ENCODE data around the gene TSKU. TPM values are rescaled to one million over a fixed set of nuclear protein-coding genes. Genes with fewer than 3 reads are reported as not detected.
"Not testable (repeated sequence)": the region's sequence is repeated elsewhere in the genome, so short reads cannot be mapped to it uniquely, and the experiment has no call there.

Gene TSKU
- total RNA-seq, 1 donor from 2014 or later, result 27.5 TPM

DNA sequence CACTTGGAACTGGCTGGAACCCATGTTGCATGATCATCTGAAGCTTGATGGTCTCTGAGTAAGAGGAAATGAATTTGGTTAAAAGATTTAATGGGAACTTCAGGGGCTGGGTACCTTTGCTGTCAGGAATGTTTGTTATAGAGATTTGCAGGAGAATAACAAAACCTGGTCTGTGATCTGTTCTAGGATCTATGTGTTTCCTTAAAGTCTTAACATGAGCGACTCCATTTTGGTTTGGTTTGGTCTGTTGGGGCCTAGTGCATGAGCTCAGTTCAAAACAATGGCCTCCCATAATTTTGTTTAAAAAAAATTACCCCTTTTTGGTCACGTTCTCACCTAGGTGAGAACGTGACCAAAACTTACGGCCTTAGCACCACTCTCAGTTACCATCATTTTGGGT is 28.1 kb downstream of the TSKU start:
- no peak for DNase-seq (ENCODE audit: low read depth, low spot score)
- H3K27me3 Mint-ChIP-seq (ENCODE audit: low read depth), result peaks cover 2% of the 10 kb centered on the region
- H3K36me3 Mint-ChIP-seq (ENCODE audit: low read depth), result peaks cover 12% of the 10 kb centered on the region
- peaks cover 10% of the 10 kb centered on the region for H3K9me3 Mint-ChIP-seq
- peaks cover 6% of the 10 kb centered on the region for H3K4me1 Mint-ChIP-seq
- no peak overlapping the region for H3K27ac Mint-ChIP-seq (ENCODE audit: unreplicated experiment)
- TF ChIP-seq, protein P1, sequence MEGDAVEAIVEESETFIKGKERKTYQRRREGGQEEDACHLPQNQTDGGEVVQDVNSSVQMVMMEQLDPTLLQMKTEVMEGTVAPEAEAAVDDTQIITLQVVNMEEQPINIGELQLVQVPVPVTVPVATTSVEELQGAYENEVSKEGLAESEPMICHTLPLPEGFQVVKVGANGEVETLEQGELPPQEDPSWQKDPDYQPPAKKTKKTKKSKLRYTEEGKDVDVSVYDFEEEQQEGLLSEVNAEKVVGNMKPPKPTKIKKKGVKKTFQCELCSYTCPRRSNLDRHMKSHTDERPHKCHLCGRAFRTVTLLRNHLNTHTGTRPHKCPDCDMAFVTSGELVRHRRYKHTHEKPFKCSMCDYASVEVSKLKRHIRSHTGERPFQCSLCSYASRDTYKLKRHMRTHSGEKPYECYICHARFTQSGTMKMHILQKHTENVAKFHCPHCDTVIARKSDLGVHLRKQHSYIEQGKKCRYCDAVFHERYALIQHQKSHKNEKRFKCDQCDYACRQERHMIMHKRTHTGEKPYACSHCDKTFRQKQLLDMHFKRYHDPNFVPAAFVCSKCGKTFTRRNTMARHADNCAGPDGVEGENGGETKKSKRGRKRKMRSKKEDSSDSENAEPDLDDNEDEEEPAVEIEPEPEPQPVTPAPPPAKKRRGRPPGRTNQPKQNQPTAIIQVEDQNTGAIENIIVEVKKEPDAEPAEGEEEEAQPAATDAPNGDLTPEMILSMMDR (conservative IDR thresholded peaks at IDR 0.05), result no peak
- H3K4me3 Mint-ChIP-seq, result no peak overlapping the region

GRCh38 chr11:76814414-76814813 is 31.3 kb downstream of the TSKU start:
- Mint-ChIP-seq H3K9me3 (peaks cover 14% of the 10 kb centered on the region), H3K36me3 (ENCODE audit: low read depth) (peaks cover 18% of the 10 kb centered on the region), H3K27me3 (ENCODE audit: low read depth) (no peaks in the 10 kb centered on the region), H3K4me1 (no peaks in the 10 kb centered on the region), H3K4me3 (no peak overlapping the region), H3K27ac (ENCODE audit: unreplicated experiment) (no peak overlapping the region)
- TF ChIP-seq, protein P1 (conservative IDR thresholded peaks at IDR 0.05), result no peak
- no peak for DNase-seq (ENCODE audit: low read depth, low spot score)

- not testable (repeated sequence) for H3K4me1 Mint-ChIP-seq; H3K27me3 Mint-ChIP-seq (ENCODE audit: low read depth); H3K27ac Mint-ChIP-seq (ENCODE audit: unreplicated experiment); DNase-seq (ENCODE audit: low read depth, low spot score); H3K4me3 Mint-ChIP-seq
- peaks cover 17% of the 10 kb centered on the region for H3K9me3 Mint-ChIP-seq
- H3K36me3 Mint-ChIP-seq (ENCODE audit: low read depth), result peaks cover 21% of the 10 kb centered on the region
These were observed 32.5 kb downstream of the TSKU start for GRCh38 chr11:76815678-76816077.

- no peak overlapping the region for H3K27ac Mint-ChIP-seq (ENCODE audit: unreplicated experiment)
- H3K36me3 Mint-ChIP-seq (ENCODE audit: low read depth), result peaks cover 17% of the 10 kb centered on the region
- H3K4me3 Mint-ChIP-seq, result no peak overlapping the region
- H3K27me3 Mint-ChIP-seq (ENCODE audit: low read depth), result no peaks in the 10 kb centered on the region
- TF ChIP-seq, protein P1 (conservative IDR thresholded peaks at IDR 0.05), result no peak
- peaks cover 12% of the 10 kb centered on the region for H3K9me3 Mint-ChIP-seq
- peaks cover 11% of the 10 kb centered on the region for H3K4me1 Mint-ChIP-seq
- no peak for DNase-seq (ENCODE audit: low read depth, low spot score)
These were observed 37.0 kb downstream of the TSKU start for GRCh38 chr11:76820184-76820566.

DNA sequence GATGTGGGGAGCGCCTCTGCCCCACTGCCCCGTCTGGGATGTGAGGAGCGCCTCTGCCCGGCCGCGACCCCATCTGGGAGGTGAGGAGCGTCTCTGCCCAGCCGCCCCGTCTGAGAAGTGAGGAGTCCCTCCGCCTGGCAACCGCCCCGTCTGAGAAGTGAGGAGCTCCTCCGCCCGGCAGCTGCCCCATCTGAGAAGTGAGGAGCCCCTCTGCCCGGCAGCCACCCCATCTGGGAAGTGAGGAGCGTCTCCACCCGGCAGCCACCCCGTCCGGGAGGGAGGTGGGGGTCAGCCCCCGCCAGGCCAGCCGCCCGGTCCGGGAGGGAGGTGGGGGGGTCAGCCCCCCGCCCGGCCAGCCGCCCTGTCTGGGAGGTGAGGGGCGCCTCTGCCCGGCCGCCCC is 38.2 kb downstream of the TSKU start:
- H3K9me3 Mint-ChIP-seq; DNase-seq (ENCODE audit: low read depth, low spot score): not testable (repeated sequence)

GRCh38 chr11:76822406-76822805 is 39.2 kb downstream of the TSKU start:
- TF ChIP-seq, protein P1 (conservative IDR thresholded peaks at IDR 0.05), result no peak
- H3K9me3 Mint-ChIP-seq, result peaks cover 4% of the 10 kb centered on the region
- H3K4me3 Mint-ChIP-seq, result no peak overlapping the region
- no peak for DNase-seq (ENCODE audit: low read depth, low spot score)
- peaks cover 11% of the 10 kb centered on the region for H3K4me1 Mint-ChIP-seq
- no peaks in the 10 kb centered on the region for H3K27me3 Mint-ChIP-seq (ENCODE audit: low read depth)
- peaks cover 9% of the 10 kb centered on the region for H3K36me3 Mint-ChIP-seq (ENCODE audit: low read depth)
- H3K27ac Mint-ChIP-seq (ENCODE audit: unreplicated experiment), result no peak overlapping the region

More for the DNA sequence above, 38.2 kb downstream of the TSKU start:
- not testable (repeated sequence) for H3K27me3 Mint-ChIP-seq (ENCODE audit: low read depth); H3K27ac Mint-ChIP-seq (ENCODE audit: unreplicated experiment); H3K4me3 Mint-ChIP-seq
- peaks cover 11% of the 10 kb centered on the region for H3K4me1 Mint-ChIP-seq
- peaks cover 10% of the 10 kb centered on the region for H3K36me3 Mint-ChIP-seq (ENCODE audit: low read depth)
